ENCODE results near the gene H1-8.

DNA sequence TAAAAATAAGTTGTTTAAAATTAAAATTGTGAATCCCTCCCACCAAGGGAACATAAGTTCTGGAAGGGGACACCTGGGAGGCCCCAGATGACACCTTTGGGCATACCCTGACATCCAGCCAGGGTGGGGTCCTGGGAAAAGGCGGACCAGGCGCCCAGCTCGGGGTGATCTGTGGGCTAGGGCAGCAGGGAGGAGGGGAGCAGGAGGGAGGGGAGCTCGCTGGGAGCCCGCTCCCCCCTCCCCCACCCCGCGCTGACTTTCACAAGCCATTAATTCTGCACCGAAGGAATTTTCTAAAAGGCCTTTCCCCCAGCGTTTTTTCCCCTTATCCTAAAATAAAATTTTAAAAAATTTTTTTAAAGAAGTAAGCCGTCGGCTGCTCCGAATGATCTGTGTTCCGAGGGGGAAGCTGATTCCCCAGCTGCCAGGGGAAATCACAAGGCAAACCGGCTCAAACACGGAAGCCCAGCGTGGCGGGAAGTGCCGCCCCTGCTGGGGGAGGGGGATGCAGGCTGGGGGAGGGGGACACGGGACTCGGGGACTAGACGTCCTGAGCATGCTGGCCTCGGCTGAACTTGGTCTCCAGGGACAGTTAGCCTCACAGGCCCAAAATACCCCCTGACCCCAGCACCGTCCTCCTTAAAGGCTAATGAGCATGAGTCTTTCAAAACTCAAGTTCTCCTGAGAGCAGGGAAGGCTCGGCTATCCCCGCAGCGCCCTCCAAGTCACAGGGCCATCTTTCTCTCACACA, 49.6 kb downstream of the H1-8 start:
- TF ChIP-seq POLR2A (IDR thresholded peaks at IDR 0.05), result no peak
- TF ChIP-seq, protein P1, sequence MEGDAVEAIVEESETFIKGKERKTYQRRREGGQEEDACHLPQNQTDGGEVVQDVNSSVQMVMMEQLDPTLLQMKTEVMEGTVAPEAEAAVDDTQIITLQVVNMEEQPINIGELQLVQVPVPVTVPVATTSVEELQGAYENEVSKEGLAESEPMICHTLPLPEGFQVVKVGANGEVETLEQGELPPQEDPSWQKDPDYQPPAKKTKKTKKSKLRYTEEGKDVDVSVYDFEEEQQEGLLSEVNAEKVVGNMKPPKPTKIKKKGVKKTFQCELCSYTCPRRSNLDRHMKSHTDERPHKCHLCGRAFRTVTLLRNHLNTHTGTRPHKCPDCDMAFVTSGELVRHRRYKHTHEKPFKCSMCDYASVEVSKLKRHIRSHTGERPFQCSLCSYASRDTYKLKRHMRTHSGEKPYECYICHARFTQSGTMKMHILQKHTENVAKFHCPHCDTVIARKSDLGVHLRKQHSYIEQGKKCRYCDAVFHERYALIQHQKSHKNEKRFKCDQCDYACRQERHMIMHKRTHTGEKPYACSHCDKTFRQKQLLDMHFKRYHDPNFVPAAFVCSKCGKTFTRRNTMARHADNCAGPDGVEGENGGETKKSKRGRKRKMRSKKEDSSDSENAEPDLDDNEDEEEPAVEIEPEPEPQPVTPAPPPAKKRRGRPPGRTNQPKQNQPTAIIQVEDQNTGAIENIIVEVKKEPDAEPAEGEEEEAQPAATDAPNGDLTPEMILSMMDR (IDR thresholded peaks at IDR 0.05), result no peak
- TF ChIP-seq EP300 (IDR thresholded peaks at IDR 0.05), result peak; percentile 74 to 76

Data from tibial nerve (tissue), 4 donors.